Smooth muscle cell (in vitro differentiated cells): ENCODE results near the gene C17orf78. TPM values are rescaled to one million over a fixed set of nuclear protein-coding genes. Genes with fewer than 3 reads are reported as not detected.
A peak's percentile ranks its signal among the peaks of the same experiment; 100 is the strongest.
"Not testable (repeated sequence)": the region's sequence is repeated elsewhere in the genome, so short reads cannot be mapped to it uniquely, and the experiment has no call there.

ENCODE experiments used
- DNase-seq: peaks from one replicate; lab custom pipeline; 2025; ENCODE audit not compliant: unreplicated experiment; lab: John Stamatoyannopoulos, UW
- H2AFZ ChIP-seq: fragments of 200-600 bp; sonication (generic); 2 replicates; pipeline ENCODE4 v1.6.0; 2016; ENCODE audit warnings: antibody characterized with exemption, low read depth, mild to moderate bottlenecking
- H3F3A ChIP-seq: fragments of 200-600 bp; sonication (generic); 2 replicates; pipeline ENCODE4 v1.6.0; 2017; ENCODE audit warnings: antibody characterized with exemption, low read depth
- H3K27ac ChIP-seq: fragments of 200-600 bp; sonication (generic); 2 replicates; pipeline ENCODE4 v1.5.1; 2016; ENCODE audit warnings: low read depth, mild to moderate bottlenecking
- H3K27me3 ChIP-seq: fragments of 200-600 bp; sonication (generic); 2 replicates; pipeline ENCODE4 v1.6.1; 2016; ENCODE audit warnings: low read depth, mild to moderate bottlenecking
- H3K36me3 ChIP-seq: fragments of 200-600 bp; sonication (generic); 2 replicates; pipeline ENCODE4 v1.5.1; 2016; ENCODE audit warnings: low read depth
- H3K4me1 ChIP-seq: fragments of 200-600 bp; sonication (generic); 2 replicates; pipeline ENCODE4 v1.5.1; 2016; ENCODE audit warnings: low read depth
- H3K4me2 ChIP-seq: fragments of 200-600 bp; sonication (generic); 2 replicates; pipeline ENCODE4 v1.6.0; 2016; ENCODE audit warnings: mild to moderate bottlenecking
- H3K4me3 ChIP-seq: fragments of 200-600 bp; sonication (generic); 2 replicates; pipeline ENCODE4 v1.5.1; 2016; ENCODE audit warnings: mild to moderate bottlenecking
- H3K79me2 ChIP-seq: fragments of 200-600 bp; sonication (generic); 2 replicates; pipeline ENCODE4 v1.6.0; 2016; ENCODE audit warnings: low read depth, mild to moderate bottlenecking
- H3K9ac ChIP-seq: fragments of 200-600 bp; sonication (generic); 2 replicates; pipeline ENCODE4 v1.6.0; 2016; ENCODE audit warnings: low read depth
- H3K9me3 ChIP-seq: fragments of 200-600 bp; sonication (generic); replicated peaks from 2 replicates; pipeline ENCODE4 v1.5.1; 2016; ENCODE audit warnings: low read depth
- H4K20me1 ChIP-seq: fragments of 200-600 bp; sonication (generic); 2 replicates; pipeline ENCODE4 v1.6.0; 2016; ENCODE audit warnings: low read depth
- CTCF ChIP-seq: fragments of 200-600 bp; sonication (generic); IDR thresholded peaks from 2 replicates; pipeline ENCODE4 v1.5.1; 2017; ENCODE audit warnings: borderline replicate concordance, mild to moderate bottlenecking, antibody characterized with exemption; ENCODE audit not compliant: insufficient read depth, poor library complexity, severe bottlenecking
- WGBS: methylation state at CpG from one replicate; pipeline ENCODE4 v1.1.7; 2016; ENCODE audit warnings: low lambda C conversion rate; 5-methylcytosine and 5-hydroxymethylcytosine counted together
- polyA plus RNA-seq: library from polyadenylated mRNA; unstranded; fragments of >200 nt; fragmentation: Nextera tagmentation; extraction: Ambion mirVana; gene quantifications from 2 replicates; pipeline ENCODE4 v1.2.1, GENCODE V29; 2016
- total RNA-seq: library from RNA; depleted of rRNA; stranded (reverse); fragments of >200 nt; gene quantifications from 2 replicates; pipeline ENCODE4 v1.2.3, GENCODE V29; 2014

C17orf78 gene
- total and polyA plus RNA-seq, 2 experiments from 2014 or later = not detected

GRCh38 chr17:37405955-37406634, 30.3 kb downstream of the C17orf78 start:
- Histone ChIP-seq H3F3A (no peaks in the 10 kb centered on the region), H2AFZ (peak overlapping the region; percentile 80), H3K9me3 (no peaks in the 10 kb centered on the region), H4K20me1 (no peaks in the 10 kb centered on the region), H3K27me3 (no peaks in the 10 kb centered on the region), H3K9ac (peak overlapping the region; percentile 32), H3K4me2 (peak overlapping the region; percentile 89), H3K4me1 (peaks cover 14% of the 10 kb centered on the region), H3K36me3 (peaks cover 1% of the 10 kb centered on the region), H3K27ac (peak overlapping the region; percentile 20), H3K79me2 (peaks cover 42% of the 10 kb centered on the region), H3K4me3 (peak overlapping the region; percentile 74)
- DNase-seq = no peak
- no peak for TF ChIP-seq CTCF
- 3% methylated on average over 21 of the region's 21 CpGs for WGBS

GRCh38 chr17:37406635-37407461, 31.1 kb downstream of the C17orf78 start, which contains the start of the genes ACACA and TADA2A:
Gene ACACA (minus strand): TSS chr17:37406836. CDS start chr17:37406299, 537 bp downstream.
Gene TADA2A (plus strand): TSS chr17:37406886. CDS start chr17:37411366, 4,480 bp downstream.
- Histone ChIP-seq H3K4me3 (peak within 1 kb of the TSS; percentile 74), H3K4me2 (peak within 1 kb of the TSS; percentile 89), H3K36me3 (peaks cover 3% of the 10 kb centered on the region), H3K27me3 (no peaks in the 10 kb centered on the region), H4K20me1 (no peaks in the 10 kb centered on the region), H2AFZ (peak within 1 kb of the TSS; percentile 91), H3K27ac (peak within 1 kb of the TSS; percentile 20), H3F3A (no peaks in the 10 kb centered on the region), H3K9me3 (no peaks in the 10 kb centered on the region), H3K79me2 (peaks cover 41% of the 10 kb centered on the region), H3K4me1 (peaks cover 14% of the 10 kb centered on the region), H3K9ac (peak within 1 kb of the TSS; percentile 32)
- TF ChIP-seq CTCF = no peak
- DNase-seq = peak; percentile 70
- 3% methylated on average over 40 of the region's 98 CpGs for WGBS

- H3K4me1 ChIP-seq = peaks cover 14% of the 10 kb centered on the region
- not testable (repeated sequence) for H3K9me3 ChIP-seq, H2AFZ ChIP-seq, DNase-seq, H4K20me1 ChIP-seq, H3F3A ChIP-seq, H3K27ac ChIP-seq, H3K27me3 ChIP-seq, H3K9ac ChIP-seq, H3K4me3 ChIP-seq, H3K36me3 ChIP-seq
- H3K79me2 ChIP-seq = peaks cover 37% of the 10 kb centered on the region
- H3K4me2 ChIP-seq = peak overlapping the region; percentile 89
- 93% methylated on average over 13 of the region's 13 CpGs for WGBS
Measured at GRCh38 chr17:37408145-37408479, 32.3 kb downstream of the C17orf78 start.

- peaks cover 30% of the 10 kb centered on the region for H3K79me2 ChIP-seq
- no peaks in the 10 kb centered on the region for H3F3A ChIP-seq
- no peak for DNase-seq
- H3K27me3 ChIP-seq = no peaks in the 10 kb centered on the region
- H3K4me2 ChIP-seq = no peak overlapping the region
- H3K4me3 ChIP-seq = no peak overlapping the region
- H2AFZ ChIP-seq = no peak overlapping the region
- H4K20me1 ChIP-seq = no peaks in the 10 kb centered on the region
- peaks cover 8% of the 10 kb centered on the region for H3K4me1 ChIP-seq
- no peak overlapping the region for H3K9ac ChIP-seq
- H3K27ac ChIP-seq = no peak overlapping the region
- no peaks in the 10 kb centered on the region for H3K9me3 ChIP-seq
- H3K36me3 ChIP-seq = peaks cover 8% of the 10 kb centered on the region
- 94% methylated on average over 3 of the region's 3 CpGs for WGBS
- TF ChIP-seq CTCF = no peak
Measured at GRCh38 chr17:37410357-37410756, 34.6 kb downstream of the C17orf78 start.
